ENCODE results near the gene TBC1D2B. TPM values are rescaled to one million over a fixed set of nuclear protein-coding genes. Genes with fewer than 3 reads are reported as not detected.
"Not testable (repeated sequence)": the region's sequence is repeated elsewhere in the genome, so short reads cannot be mapped to it uniquely, and the experiment has no call there.

The TBC1D2B gene
- total and polyA plus RNA-seq, 2 experiments from 2014 or later = 24.8 to 38.4 TPM

DNA sequence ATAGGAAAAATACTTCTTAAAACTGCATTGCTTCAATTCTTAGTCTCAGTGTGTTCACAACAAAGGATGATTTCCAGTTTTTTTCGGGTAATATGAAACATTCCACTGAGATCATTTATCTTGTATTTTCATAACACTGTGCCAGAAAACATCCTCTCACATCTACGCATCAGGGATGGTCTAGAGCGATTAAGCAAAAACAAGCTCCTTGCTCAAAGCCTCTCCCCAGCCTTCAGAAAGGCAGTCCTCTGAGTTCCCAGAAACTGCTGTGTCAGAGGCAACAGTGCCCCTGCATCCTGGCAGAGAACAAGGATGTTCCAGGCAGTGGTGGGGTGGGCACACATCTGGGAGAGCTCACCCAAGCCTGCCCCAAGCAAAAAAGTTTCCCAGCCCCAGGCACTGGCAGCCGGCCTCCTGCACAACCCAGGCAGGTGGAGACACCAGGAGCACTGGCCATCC is 80.8 kb downstream of the TBC1D2B start:
- not testable (repeated sequence) for H4K20me1 ChIP-seq (ENCODE audit: insufficient read depth, poor library complexity, severe bottlenecking); DNase-seq (ENCODE audit: low spot score); H3K27me3 ChIP-seq; H3K9me2 ChIP-seq (replicated peaks; ENCODE audit: insufficient read depth); H3K4me2 ChIP-seq; H3K27ac ChIP-seq; H3K9me3 ChIP-seq (ENCODE audit: low read depth); H3K79me2 ChIP-seq; H2AFZ ChIP-seq; H3K4me3 ChIP-seq; H3K36me3 ChIP-seq (replicated peaks; ENCODE audit: insufficient read depth, low read depth)
- WGBS (ENCODE audit: low lambda C conversion rate, missing lambda C conversion rate) = 89% methylated on average over 4 of the region's 4 CpGs
- H3K4me1 ChIP-seq (ENCODE audit: insufficient read depth) = peaks cover 12% of the 10 kb centered on the region

DNA sequence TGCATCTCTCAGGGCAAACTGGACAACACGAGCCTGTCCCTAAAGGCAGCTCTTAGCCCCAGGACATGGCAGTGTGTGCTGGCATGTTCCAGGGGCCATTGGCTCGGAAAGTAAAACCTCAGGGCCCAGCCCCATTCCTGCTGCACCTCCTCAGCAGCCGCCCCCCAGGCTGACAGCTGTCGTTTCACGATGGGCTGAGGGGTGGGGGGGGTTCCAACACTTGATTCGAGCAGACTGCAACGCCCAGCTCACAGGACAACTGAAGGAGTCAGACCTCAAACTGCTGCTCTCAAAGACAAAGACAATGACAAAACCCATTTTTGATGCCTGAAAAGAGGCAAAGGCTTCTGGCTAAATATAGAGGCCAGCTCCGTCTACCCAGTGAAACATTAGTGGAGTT is 81.3 kb downstream of the TBC1D2B start:
- H3K4me3 ChIP-seq; H4K20me1 ChIP-seq (ENCODE audit: insufficient read depth, poor library complexity, severe bottlenecking); H2AFZ ChIP-seq; H3K9me3 ChIP-seq (ENCODE audit: low read depth); DNase-seq (ENCODE audit: low spot score); H3K27me3 ChIP-seq; H3K36me3 ChIP-seq (replicated peaks; ENCODE audit: insufficient read depth, low read depth); H3K4me2 ChIP-seq; H3K9me2 ChIP-seq (replicated peaks; ENCODE audit: insufficient read depth); H3K27ac ChIP-seq; H3K79me2 ChIP-seq: not testable (repeated sequence)
- peaks cover 15% of the 10 kb centered on the region for H3K4me1 ChIP-seq (ENCODE audit: insufficient read depth)
- WGBS (ENCODE audit: low lambda C conversion rate, missing lambda C conversion rate) = 77% methylated on average over 7 of the region's 8 CpGs

DNA sequence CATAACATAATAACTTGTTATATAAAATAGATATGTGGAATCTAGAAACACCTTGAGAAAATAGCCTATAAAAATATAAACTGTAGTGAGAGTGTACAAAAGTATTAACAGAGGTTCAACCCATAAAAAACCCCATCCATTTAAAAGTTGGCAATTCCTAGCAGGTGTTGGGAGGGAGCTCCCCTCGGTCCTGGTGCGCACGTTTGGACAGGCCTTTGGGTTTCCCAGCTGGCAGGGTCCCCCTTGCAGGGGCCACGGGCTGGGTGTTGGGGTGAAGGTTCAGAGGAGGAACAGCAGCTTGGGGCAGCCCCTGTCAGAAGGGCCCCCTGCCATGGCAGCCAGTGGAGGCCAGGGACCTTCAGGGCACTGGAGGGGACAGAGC is 82.0 kb downstream of the TBC1D2B start:
- H2AFZ ChIP-seq; H3K27ac ChIP-seq; H3K4me3 ChIP-seq; H3K36me3 ChIP-seq (replicated peaks; ENCODE audit: insufficient read depth, low read depth); DNase-seq (ENCODE audit: low spot score); H4K20me1 ChIP-seq (ENCODE audit: insufficient read depth, poor library complexity, severe bottlenecking); H3K9me2 ChIP-seq (replicated peaks; ENCODE audit: insufficient read depth); H3K79me2 ChIP-seq; H3K27me3 ChIP-seq; H3K4me2 ChIP-seq; H3K9me3 ChIP-seq (ENCODE audit: low read depth): not testable (repeated sequence)
- H3K4me1 ChIP-seq (ENCODE audit: insufficient read depth) = peaks cover 21% of the 10 kb centered on the region
- 84% methylated on average over 4 of the region's 4 CpGs for WGBS (ENCODE audit: low lambda C conversion rate, missing lambda C conversion rate)

DNA sequence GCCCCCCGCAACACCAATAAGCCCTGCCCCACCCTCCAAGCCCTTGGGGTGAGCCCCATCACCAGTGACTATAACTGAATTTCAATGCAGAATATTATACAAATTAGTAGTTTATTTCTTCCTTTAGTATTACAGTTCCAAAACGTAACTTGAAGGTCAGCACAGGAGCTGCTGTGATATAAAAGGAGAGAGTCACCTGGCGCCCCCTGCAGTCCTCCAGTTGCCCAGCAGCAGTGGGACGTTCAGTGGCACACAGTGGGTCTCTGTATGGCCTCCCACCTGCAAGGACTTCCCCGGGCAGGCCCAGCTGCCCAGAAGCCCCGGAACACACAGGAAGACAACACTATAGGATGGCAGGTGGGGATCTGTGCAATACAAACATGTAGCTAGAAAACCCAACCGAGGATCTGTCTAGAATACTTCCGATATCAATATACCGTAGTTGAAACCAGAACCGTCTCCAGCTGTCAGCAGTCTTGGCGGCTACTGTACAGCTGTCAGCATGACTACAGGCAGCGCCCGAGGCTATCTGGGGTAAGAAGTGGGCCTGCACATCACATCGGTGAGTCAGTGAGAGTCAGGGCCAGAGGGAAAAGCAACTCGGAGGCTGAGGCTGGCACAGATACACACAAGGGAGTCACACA is 82.5 kb downstream of the TBC1D2B start:
- H3K4me1 ChIP-seq (ENCODE audit: insufficient read depth) = peaks cover 21% of the 10 kb centered on the region
- H3K36me3 ChIP-seq (replicated peaks; ENCODE audit: insufficient read depth, low read depth); H2AFZ ChIP-seq; H3K27me3 ChIP-seq; DNase-seq (ENCODE audit: low spot score); H3K27ac ChIP-seq; H4K20me1 ChIP-seq (ENCODE audit: insufficient read depth, poor library complexity, severe bottlenecking); H3K4me3 ChIP-seq; H3K4me2 ChIP-seq; H3K79me2 ChIP-seq; H3K9me2 ChIP-seq (replicated peaks; ENCODE audit: insufficient read depth); H3K9me3 ChIP-seq (ENCODE audit: low read depth): not testable (repeated sequence)
- TF ChIP-seq, protein P1, sequence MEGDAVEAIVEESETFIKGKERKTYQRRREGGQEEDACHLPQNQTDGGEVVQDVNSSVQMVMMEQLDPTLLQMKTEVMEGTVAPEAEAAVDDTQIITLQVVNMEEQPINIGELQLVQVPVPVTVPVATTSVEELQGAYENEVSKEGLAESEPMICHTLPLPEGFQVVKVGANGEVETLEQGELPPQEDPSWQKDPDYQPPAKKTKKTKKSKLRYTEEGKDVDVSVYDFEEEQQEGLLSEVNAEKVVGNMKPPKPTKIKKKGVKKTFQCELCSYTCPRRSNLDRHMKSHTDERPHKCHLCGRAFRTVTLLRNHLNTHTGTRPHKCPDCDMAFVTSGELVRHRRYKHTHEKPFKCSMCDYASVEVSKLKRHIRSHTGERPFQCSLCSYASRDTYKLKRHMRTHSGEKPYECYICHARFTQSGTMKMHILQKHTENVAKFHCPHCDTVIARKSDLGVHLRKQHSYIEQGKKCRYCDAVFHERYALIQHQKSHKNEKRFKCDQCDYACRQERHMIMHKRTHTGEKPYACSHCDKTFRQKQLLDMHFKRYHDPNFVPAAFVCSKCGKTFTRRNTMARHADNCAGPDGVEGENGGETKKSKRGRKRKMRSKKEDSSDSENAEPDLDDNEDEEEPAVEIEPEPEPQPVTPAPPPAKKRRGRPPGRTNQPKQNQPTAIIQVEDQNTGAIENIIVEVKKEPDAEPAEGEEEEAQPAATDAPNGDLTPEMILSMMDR (IDR thresholded peaks at IDR 0.05; ENCODE audit: poor library complexity) = peak; percentile 22
- 77% methylated on average over 14 of the region's 15 CpGs for WGBS (ENCODE audit: low lambda C conversion rate, missing lambda C conversion rate)

DNA sequence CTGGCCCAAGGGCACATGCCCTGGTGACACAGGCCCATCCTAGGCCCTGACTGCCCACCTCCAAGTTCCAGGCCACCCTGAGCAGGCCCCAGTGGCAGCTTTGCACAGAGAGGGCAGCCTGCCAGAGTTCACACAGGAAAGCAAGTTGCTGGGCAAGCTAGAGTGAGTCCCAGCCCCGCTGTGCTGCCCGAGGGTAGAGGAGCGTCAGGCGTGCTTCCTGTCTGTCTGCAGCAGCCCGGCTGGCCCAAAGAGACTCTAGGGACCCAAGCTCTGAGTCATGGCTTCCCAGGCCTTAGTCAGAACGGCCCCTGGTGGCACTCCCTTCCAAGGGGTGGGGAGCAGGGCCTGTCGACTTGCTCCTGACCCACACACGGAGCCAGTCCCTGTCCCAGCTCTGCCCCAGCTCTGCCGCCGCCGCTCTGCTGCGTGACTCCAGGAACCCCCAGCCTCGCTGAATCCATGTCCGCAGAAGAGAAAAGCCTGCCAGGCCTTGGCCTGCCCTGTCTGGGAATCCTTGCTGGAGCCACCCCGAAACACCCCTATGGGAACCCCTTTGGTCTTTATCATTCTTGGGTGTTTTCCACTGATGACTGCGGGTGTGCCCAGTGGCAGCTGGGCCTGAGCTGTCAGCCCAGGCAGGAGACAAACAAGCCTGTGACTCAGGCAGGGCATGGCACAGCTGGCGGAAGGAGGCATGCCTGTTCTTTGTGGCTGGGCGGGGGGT is 83.4 kb downstream of the TBC1D2B start:
- not testable (repeated sequence) for H3K9me2 ChIP-seq (replicated peaks; ENCODE audit: insufficient read depth); H3K79me2 ChIP-seq; H3K36me3 ChIP-seq (replicated peaks; ENCODE audit: insufficient read depth, low read depth); H4K20me1 ChIP-seq (ENCODE audit: insufficient read depth, poor library complexity, severe bottlenecking); H3K9me3 ChIP-seq (ENCODE audit: low read depth); H3K4me2 ChIP-seq; H3K4me3 ChIP-seq; H3K27me3 ChIP-seq; H2AFZ ChIP-seq
- 75% methylated on average over 17 of the region's 18 CpGs for WGBS (ENCODE audit: low lambda C conversion rate, missing lambda C conversion rate)
- Histone ChIP-seq H3K4me1 (ENCODE audit: insufficient read depth) (peaks cover 21% of the 10 kb centered on the region), H3K27ac (peak overlapping the region; percentile 73)
- DNase-seq (ENCODE audit: low spot score) = peak; percentile 69
